ENCODE measurements around the gene CENPN. TPM values are rescaled to one million over a fixed set of nuclear protein-coding genes. Genes with fewer than 3 reads are reported as not detected.

CENPN gene
- polyA plus RNA-seq, 1 donor (not counting 4 experiments of a cell fraction or from before 2014, with no cell fraction given): 29.2 TPM

GRCh38 chr16:81042821-81043220, 35.8 kb downstream of the CENPN start:
- no peak overlapping the region for H3K9ac ChIP-seq (ENCODE audit: control insufficient read depth, extremely low read depth, insufficient read depth, low read length)
- H2AFZ ChIP-seq (ENCODE audit: control insufficient read depth, low read length): no peak overlapping the region
- no peak overlapping the region for H3K4me2 ChIP-seq (ENCODE audit: control insufficient read depth, extremely low read depth, insufficient read depth, low read depth, low read length)
- H3K4me1 ChIP-seq (ENCODE audit: control insufficient read depth, extremely low read depth, insufficient read depth, low read length): no peaks in the 10 kb centered on the region
- no peak for TF ChIP-seq CTCF (optimal IDR thresholded peaks at IDR 0.05 in 1 of 3, IDR thresholded peaks at IDR 0.05 in 1 of 3, conservative IDR thresholded peaks at IDR 0.05 in 1 of 3; ENCODE audit: extremely low read depth in 1 of 3, insufficient read depth in 2 of 3, low read length in 3 of 3)
- no peak for TF ChIP-seq EZH2 (IDR thresholded peaks at IDR 0.05; ENCODE audit: low read length)
- dilution Hi-C loops (cut with MboI; ENCODE audit: extremely low pct_ligation_motif_present, low sequenced_read_pairs): no loop called here
- H3K9me3 ChIP-seq (ENCODE audit: control insufficient read depth, low read depth, low read length): no peaks in the 10 kb centered on the region
- H3K27me3 ChIP-seq (ENCODE audit: control insufficient read depth, extremely low read depth, insufficient read depth, low read length): no peaks in the 10 kb centered on the region
- DNase-seq (ENCODE audit: low read depth, low spot score) (no peak), FAIRE-seq (no peak)
- H3K27ac ChIP-seq (ENCODE audit: control insufficient read depth, insufficient read depth, low read length): no peak overlapping the region
- H4K20me1 ChIP-seq (ENCODE audit: control insufficient read depth, extremely low read depth, insufficient read depth, low read length): no peaks in the 10 kb centered on the region
- peaks cover 16% of the 10 kb centered on the region for H3K79me2 ChIP-seq (ENCODE audit: control insufficient read depth, insufficient read depth, low read length)
- H3K9me1 ChIP-seq (ENCODE audit: control insufficient read depth, extremely low read depth, insufficient read depth, low read length): no peaks in the 10 kb centered on the region
- no peak overlapping the region for H3K4me3 ChIP-seq (ENCODE audit: control insufficient read depth in 2 of 3, extremely low read depth in 1 of 3, insufficient read depth in 2 of 3, low read depth in 1 of 3, low read length in 3 of 3)
- peaks cover 9 to 13% of the 10 kb centered on the region in 2 experiments for H3K36me3 ChIP-seq (ENCODE audit: control insufficient read depth in 2 of 2, extremely low read depth in 1 of 2, insufficient read depth in 2 of 2, low read length in 2 of 2)

GRCh38 chr16:81053761-81054160, 46.7 kb downstream of the CENPN start:
- no peak for FAIRE-seq

More at GRCh38 chr16:81053761-81054160, 46.7 kb downstream of the CENPN start:
- no peaks in the 10 kb centered on the region for H3K9me1 ChIP-seq (ENCODE audit: control insufficient read depth, extremely low read depth, insufficient read depth, low read length)
- no peaks in the 10 kb centered on the region for H3K4me1 ChIP-seq (ENCODE audit: control insufficient read depth, extremely low read depth, insufficient read depth, low read length)
- no peak overlapping the region for H3K27ac ChIP-seq (ENCODE audit: control insufficient read depth, insufficient read depth, low read length)
- no peak overlapping the region for H3K4me2 ChIP-seq (ENCODE audit: control insufficient read depth, extremely low read depth, insufficient read depth, low read depth, low read length)
- no peak for DNase-seq (ENCODE audit: low read depth, low spot score)
- H3K4me3 ChIP-seq (ENCODE audit: control insufficient read depth in 2 of 3, extremely low read depth in 1 of 3, insufficient read depth in 2 of 3, low read depth in 1 of 3, low read length in 3 of 3): no peak overlapping the region
- H3K36me3 ChIP-seq (ENCODE audit: control insufficient read depth in 2 of 2, extremely low read depth in 1 of 2, insufficient read depth in 2 of 2, low read length in 2 of 2): no peaks in the 10 kb centered on the region
- H3K27me3 ChIP-seq (ENCODE audit: control insufficient read depth, extremely low read depth, insufficient read depth, low read length): no peaks in the 10 kb centered on the region
- H2AFZ ChIP-seq (ENCODE audit: control insufficient read depth, low read length): no peak overlapping the region
- H3K9ac ChIP-seq (ENCODE audit: control insufficient read depth, extremely low read depth, insufficient read depth, low read length): no peak overlapping the region
- dilution Hi-C loops (cut with MboI; ENCODE audit: extremely low pct_ligation_motif_present, low sequenced_read_pairs): no loop called here
- H4K20me1 ChIP-seq (ENCODE audit: control insufficient read depth, extremely low read depth, insufficient read depth, low read length): no peaks in the 10 kb centered on the region
- no peaks in the 10 kb centered on the region for H3K79me2 ChIP-seq (ENCODE audit: control insufficient read depth, insufficient read depth, low read length)
- TF ChIP-seq EZH2 (IDR thresholded peaks at IDR 0.05; ENCODE audit: low read length) (no peak), CTCF (optimal IDR thresholded peaks at IDR 0.05 in 1 of 3, IDR thresholded peaks at IDR 0.05 in 1 of 3, conservative IDR thresholded peaks at IDR 0.05 in 1 of 3; ENCODE audit: extremely low read depth in 1 of 3, insufficient read depth in 2 of 3, low read length in 3 of 3) (no peak)
- no peaks in the 10 kb centered on the region for H3K9me3 ChIP-seq (ENCODE audit: control insufficient read depth, low read depth, low read length)

All from keratinocyte (primary cell).